ENCODE measurements around the gene SP1.
A peak's percentile ranks its signal among the peaks of the same experiment; 100 is the strongest.
"Not testable (repeated sequence)": the region's sequence is repeated elsewhere in the genome, so short reads cannot be mapped to it uniquely, and the experiment has no call there.

The SP1 gene

DNA sequence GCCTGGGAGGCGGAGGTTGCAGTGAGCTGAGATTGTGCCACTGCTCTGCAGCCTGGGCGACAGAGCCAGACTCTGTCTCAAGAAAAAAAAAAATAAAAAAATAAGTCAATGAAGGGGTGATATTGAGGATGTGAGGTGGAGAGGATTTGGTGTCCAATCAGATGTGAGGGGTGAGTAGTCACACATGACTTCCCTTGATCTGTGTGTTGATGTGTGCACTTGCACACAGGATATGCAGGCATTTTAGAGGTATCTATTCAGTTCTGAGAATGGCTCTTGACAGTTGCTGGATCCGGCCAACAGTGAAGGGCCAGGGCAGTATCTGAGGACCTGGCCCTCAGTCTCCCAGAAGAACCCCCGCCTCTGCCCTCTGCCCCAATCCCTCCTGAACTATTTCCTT lies 36.0 kb upstream of the SP1 start:
- H3K36me3 ChIP-seq (ENCODE audit: insufficient read depth, low read length), result no peaks in the 10 kb centered on the region
- no peaks in the 10 kb centered on the region for H3K9me3 ChIP-seq (ENCODE audit: low read length)
- H3K4me3 ChIP-seq (ENCODE audit: low read depth in 1 of 2, low read length in 2 of 2), result peak overlapping the region in 1 of 2 donors; percentile 49
- H3K27me3 ChIP-seq (ENCODE audit: control insufficient read depth in 1 of 2, insufficient read depth in 2 of 2, low read length in 2 of 2), result peaks cover 0 to 1% of the 10 kb centered on the region in 2 donors
- no peak overlapping the region for H3K9ac ChIP-seq (ENCODE audit: low read length)
- peaks cover 9% of the 10 kb centered on the region for H3K4me1 ChIP-seq (ENCODE audit: insufficient read depth, low read length)
- H3K27ac ChIP-seq (ENCODE audit: low read depth, low read length), result no peak overlapping the region

DNA sequence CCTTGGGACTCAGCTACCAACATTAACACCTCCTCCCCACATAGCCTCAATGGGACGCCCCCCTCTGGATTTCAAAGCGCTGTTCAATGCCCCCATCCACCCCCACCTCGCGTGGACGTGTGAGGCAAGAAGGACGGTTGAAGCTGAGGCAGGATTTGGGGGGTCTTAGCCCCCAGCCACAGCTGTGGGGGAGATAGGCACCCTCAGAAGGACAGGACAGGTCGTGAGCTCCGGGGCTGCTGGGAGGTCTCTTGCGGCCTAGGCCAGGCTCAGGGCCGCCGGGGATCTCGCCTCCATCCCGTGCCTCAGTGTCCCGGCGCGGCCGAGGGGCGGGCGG lies 35.5 kb upstream of the SP1 start:
- H3K4me3 ChIP-seq (ENCODE audit: low read depth in 1 of 2, low read length in 2 of 2), result peak overlapping the region; percentile 34 to 49
- no peak overlapping the region for H3K9ac ChIP-seq (ENCODE audit: low read length)
- H3K36me3 ChIP-seq (ENCODE audit: insufficient read depth, low read length), result no peaks in the 10 kb centered on the region
- peak overlapping the region; percentile 49 for H3K27ac ChIP-seq (ENCODE audit: low read depth, low read length)
- H3K9me3 ChIP-seq (ENCODE audit: low read length), result no peaks in the 10 kb centered on the region
- peaks cover 9% of the 10 kb centered on the region for H3K4me1 ChIP-seq (ENCODE audit: insufficient read depth, low read length)
- no peaks in the 10 kb centered on the region for H3K27me3 ChIP-seq (ENCODE audit: control insufficient read depth in 1 of 2, insufficient read depth in 2 of 2, low read length in 2 of 2)

DNA sequence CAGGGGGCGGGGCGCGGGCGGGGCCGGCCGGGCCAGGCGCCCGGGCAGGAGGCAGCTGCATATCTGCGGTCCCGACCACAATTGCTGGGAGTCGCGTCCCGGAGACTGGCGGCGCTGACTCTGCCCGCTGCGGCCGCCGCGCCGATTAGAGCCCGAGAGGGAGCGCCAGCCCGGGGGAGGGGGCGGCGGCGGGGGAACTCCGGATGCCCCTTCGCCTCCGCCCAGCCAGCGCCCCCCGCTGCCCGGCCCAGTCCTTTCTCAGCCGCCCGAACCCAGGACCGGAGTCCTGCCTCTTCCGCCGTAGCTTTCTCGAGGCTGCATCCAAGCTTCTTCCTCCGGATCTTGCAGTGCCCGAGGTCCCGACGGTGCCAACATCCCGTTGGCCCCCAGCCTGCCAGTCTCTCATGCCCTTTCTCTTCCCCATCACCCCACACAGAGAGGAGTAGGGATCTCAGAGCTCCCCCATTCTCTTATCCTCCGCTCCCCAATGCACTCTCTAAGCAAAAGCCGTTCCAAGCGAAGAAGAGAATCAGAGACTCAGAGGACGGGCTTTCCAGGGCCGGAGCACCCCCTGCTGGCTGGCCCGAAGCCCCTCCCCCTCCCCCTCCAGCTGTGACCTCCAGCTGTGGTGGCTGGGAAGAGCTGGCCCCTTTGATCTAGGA lies 35.0 kb upstream of the SP1 start:
- H3K9ac ChIP-seq (ENCODE audit: low read length), result peak overlapping the region; percentile 36
- peak overlapping the region; percentile 95 for H3K27ac ChIP-seq (ENCODE audit: low read depth, low read length)
- H3K4me1 ChIP-seq (ENCODE audit: insufficient read depth, low read length), result peaks cover 9% of the 10 kb centered on the region
- no peaks in the 10 kb centered on the region for H3K27me3 ChIP-seq (ENCODE audit: control insufficient read depth in 1 of 2, insufficient read depth in 2 of 2, low read length in 2 of 2)
- peak overlapping the region; percentile 53 to 88 for H3K4me3 ChIP-seq (ENCODE audit: low read depth in 1 of 2, low read length in 2 of 2)
- H3K36me3 ChIP-seq (ENCODE audit: insufficient read depth, low read length), result no peaks in the 10 kb centered on the region
- H3K9me3 ChIP-seq (ENCODE audit: low read length), result no peaks in the 10 kb centered on the region

DNA sequence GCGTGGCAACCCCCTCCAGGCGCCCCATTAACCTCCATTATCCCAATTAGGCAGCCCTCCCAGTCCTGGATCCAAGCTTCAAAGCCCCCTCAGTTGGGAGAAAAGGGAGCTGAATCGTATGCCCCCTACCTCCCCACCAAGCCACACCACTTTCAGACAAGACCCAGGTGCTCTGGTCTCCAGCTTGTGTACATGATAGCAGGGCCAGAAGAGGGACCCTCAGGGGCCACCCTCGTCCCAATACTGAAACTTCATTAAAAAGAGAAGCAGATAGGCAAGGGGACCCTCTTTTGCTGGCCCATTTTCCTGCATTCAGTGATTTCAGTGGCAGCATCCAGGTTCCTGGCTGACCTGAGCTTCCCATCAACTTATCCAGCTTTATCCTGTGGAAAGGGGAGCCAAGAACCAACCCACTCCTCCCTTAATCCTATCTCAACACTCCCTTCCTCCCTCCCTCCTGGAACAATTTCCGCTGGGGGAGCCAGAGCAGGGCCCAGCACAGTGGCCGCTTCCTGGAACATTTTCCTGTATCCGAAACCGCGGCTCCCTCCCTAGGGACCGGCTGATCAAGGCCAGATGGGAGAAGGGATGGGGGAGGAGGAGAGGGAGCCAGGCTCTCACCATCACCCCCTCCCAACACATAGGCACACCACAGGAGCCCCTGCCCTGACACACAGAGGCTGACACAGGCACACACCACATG lies 34.3 kb upstream of the SP1 start:
- Histone ChIP-seq H3K27me3 (ENCODE audit: control insufficient read depth in 1 of 2, insufficient read depth in 2 of 2, low read length in 2 of 2) (no peaks in the 10 kb centered on the region), H3K9ac (ENCODE audit: low read length) (no peak overlapping the region), H3K36me3 (ENCODE audit: insufficient read depth, low read length) (no peaks in the 10 kb centered on the region), H3K27ac (ENCODE audit: low read depth, low read length) (peak overlapping the region; percentile 95), H3K4me3 (ENCODE audit: low read depth in 1 of 2, low read length in 2 of 2) (no peak overlapping the region), H3K4me1 (ENCODE audit: insufficient read depth, low read length) (peaks cover 9% of the 10 kb centered on the region), H3K9me3 (ENCODE audit: low read length) (no peaks in the 10 kb centered on the region)

DNA sequence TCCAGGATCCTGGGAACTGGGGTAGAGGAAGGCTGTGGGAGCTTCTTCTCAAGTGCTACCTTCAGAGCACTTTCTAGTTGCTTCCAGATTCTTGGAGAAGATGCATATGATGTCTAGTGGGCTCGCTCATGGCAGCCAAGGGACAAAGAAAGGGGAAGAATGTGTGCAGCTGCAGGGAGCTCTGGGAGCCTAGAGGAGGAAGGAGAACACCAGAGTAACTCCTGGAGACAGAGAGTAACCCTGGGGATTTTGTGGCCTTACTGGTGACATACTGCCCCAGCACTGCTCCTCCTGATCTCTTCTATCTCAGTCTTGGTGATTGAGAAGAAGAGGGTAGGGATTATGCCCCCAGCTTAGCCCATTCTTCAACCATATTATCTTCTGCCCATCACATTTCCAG lies 33.5 kb upstream of the SP1 start:
- H3K36me3 ChIP-seq (ENCODE audit: insufficient read depth, low read length), result no peaks in the 10 kb centered on the region
- no peak overlapping the region for H3K9ac ChIP-seq (ENCODE audit: low read length)
- H3K27me3 ChIP-seq (ENCODE audit: control insufficient read depth in 1 of 2, insufficient read depth in 2 of 2, low read length in 2 of 2), result no peaks in the 10 kb centered on the region
- H3K27ac ChIP-seq (ENCODE audit: low read depth, low read length), result no peak overlapping the region
- H3K4me1 ChIP-seq (ENCODE audit: insufficient read depth, low read length), result peaks cover 9% of the 10 kb centered on the region
- no peaks in the 10 kb centered on the region for H3K9me3 ChIP-seq (ENCODE audit: low read length)
- H3K4me3 ChIP-seq (ENCODE audit: low read depth in 1 of 2, low read length in 2 of 2), result no peak overlapping the region

DNA sequence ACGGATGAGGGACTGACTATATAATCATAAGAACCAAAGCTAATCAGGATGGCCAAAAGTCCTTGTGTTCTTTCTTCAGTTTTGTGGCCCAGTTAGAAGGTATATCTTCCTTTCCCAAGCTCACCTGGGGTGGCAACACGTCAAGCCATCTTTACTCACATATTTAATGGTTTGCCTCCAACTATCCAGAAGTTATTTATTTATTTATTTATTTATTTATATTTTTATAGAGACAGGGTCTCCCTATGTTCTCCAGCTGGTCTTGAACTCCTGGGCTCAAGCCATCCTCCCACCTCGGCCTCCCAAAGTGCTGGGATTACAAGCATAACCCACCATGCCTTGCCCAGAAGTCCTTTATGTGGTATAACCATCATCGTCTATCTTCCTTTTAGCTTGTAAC lies 32.1 kb upstream of the SP1 start:
- H3K27me3 ChIP-seq (ENCODE audit: control insufficient read depth in 1 of 2, insufficient read depth in 2 of 2, low read length in 2 of 2), result no peaks in the 10 kb centered on the region
- no peak overlapping the region for H3K27ac ChIP-seq (ENCODE audit: low read depth, low read length)
- H3K9ac ChIP-seq (ENCODE audit: low read length), result no peak overlapping the region
- no peaks in the 10 kb centered on the region for H3K9me3 ChIP-seq (ENCODE audit: low read length)
- H3K36me3 ChIP-seq (ENCODE audit: insufficient read depth, low read length), result no peaks in the 10 kb centered on the region
- H3K4me3 ChIP-seq (ENCODE audit: low read depth in 1 of 2, low read length in 2 of 2), result no peak overlapping the region
- peaks cover 14% of the 10 kb centered on the region for H3K4me1 ChIP-seq (ENCODE audit: insufficient read depth, low read length)

DNA sequence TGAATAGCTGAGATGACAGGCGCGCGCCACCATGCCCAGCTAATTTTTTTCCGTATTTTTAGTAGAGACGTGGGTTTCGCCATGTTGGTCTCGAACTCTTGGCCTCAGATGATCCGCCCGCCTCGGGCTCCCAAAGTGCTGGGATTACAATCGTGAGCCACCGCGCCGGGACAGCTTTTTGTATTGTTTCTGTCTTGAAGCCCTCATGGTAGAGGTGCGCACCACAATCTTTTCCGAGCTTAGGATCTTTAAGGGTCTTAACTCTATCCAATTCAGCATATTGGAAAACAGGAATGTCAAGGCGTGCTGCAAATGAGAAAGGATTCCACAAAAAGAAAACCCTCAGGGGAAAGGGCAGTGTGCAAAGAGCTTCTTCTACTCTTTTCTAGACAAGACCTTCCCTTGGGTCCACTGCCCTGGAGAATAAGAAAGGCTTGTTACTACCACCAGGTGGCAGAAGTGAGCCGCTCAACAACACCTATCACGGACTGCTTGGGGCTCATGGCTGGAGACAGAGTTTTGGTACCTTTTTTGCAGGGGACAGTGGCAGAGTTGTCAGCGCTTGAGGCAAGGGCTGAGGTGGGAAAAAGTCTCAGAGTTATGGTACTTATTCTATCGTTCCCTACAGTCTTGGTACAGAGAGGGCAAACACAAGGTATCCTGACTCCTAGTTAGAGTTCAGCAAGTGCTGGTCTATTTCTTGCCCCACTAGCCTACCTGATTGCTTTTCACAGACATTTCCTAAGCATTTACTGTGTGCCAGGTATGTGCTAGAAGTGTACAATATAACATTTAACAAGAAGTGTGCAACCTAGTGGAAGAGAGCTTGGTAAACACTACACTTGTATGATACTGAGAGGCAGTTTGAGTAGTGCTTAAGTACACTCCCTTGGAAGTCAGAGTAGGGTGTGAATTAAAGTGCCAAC lies 27.4 kb upstream of the SP1 start:
- Histone ChIP-seq H3K4me1 (ENCODE audit: insufficient read depth, low read length) (peaks cover 8% of the 10 kb centered on the region), H3K9me3 (ENCODE audit: low read length) (no peaks in the 10 kb centered on the region), H3K27ac (ENCODE audit: low read depth, low read length) (no peak overlapping the region), H3K9ac (ENCODE audit: low read length) (no peak overlapping the region), H3K4me3 (ENCODE audit: low read depth in 1 of 2, low read length in 2 of 2) (no peak overlapping the region), H3K27me3 (ENCODE audit: control insufficient read depth in 1 of 2, insufficient read depth in 2 of 2, low read length in 2 of 2) (no peaks in the 10 kb centered on the region), H3K36me3 (ENCODE audit: insufficient read depth, low read length) (no peaks in the 10 kb centered on the region)

DNA sequence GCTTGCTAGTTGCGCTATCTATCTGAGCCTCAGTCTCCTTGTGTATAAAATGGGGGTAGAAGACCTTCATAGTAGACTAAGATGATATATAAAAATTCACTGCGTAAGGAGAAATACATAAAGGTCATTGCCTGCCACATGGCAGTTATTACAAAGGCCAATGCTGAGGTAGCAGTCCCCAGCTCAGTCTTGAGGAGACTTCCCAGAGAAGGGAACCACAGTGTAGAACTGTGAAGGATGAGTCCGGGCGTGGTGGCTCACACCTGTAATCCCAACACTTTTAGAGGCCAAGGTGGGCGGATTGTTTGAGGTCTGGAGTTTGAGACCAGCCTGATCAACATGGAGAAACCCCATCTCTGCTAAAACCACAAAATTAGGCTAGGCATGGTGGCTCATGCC lies 26.7 kb upstream of the SP1 start:
- peaks cover 8% of the 10 kb centered on the region for H3K4me1 ChIP-seq (ENCODE audit: insufficient read depth, low read length)
- H3K4me3 ChIP-seq (ENCODE audit: low read depth in 1 of 2, low read length in 2 of 2), result no peak overlapping the region
- H3K9me3 ChIP-seq (ENCODE audit: low read length), result no peaks in the 10 kb centered on the region
- no peak overlapping the region for H3K9ac ChIP-seq (ENCODE audit: low read length)
- no peaks in the 10 kb centered on the region for H3K36me3 ChIP-seq (ENCODE audit: insufficient read depth, low read length)
- H3K27ac ChIP-seq (ENCODE audit: low read depth, low read length), result no peak overlapping the region
- H3K27me3 ChIP-seq (ENCODE audit: control insufficient read depth in 1 of 2, insufficient read depth in 2 of 2, low read length in 2 of 2), result no peaks in the 10 kb centered on the region

DNA sequence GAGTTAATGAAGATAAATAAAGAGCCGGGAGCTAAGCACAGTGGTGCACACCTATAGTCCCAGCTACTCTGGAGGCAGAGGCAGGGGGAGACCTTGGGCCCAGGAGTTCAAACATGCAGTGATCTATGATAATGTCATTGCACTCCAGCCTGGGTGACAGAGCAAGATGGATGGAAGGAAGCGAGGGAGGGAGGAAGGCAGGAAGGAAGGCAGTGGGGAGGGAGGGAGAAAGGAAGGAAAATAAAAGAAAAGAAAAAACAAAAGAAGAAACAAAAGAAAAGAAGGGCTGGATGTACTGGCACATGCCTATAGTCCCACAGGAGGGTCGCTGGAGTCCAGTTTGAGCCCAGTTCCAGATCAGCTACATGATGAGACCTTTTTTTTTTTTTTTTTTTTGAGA lies 24.9 kb upstream of the SP1 start:
- Histone ChIP-seq H3K36me3 (ENCODE audit: insufficient read depth, low read length) (no peaks in the 10 kb centered on the region), H3K4me3 (ENCODE audit: low read depth in 1 of 2, low read length in 2 of 2) (no peak overlapping the region)

DNA sequence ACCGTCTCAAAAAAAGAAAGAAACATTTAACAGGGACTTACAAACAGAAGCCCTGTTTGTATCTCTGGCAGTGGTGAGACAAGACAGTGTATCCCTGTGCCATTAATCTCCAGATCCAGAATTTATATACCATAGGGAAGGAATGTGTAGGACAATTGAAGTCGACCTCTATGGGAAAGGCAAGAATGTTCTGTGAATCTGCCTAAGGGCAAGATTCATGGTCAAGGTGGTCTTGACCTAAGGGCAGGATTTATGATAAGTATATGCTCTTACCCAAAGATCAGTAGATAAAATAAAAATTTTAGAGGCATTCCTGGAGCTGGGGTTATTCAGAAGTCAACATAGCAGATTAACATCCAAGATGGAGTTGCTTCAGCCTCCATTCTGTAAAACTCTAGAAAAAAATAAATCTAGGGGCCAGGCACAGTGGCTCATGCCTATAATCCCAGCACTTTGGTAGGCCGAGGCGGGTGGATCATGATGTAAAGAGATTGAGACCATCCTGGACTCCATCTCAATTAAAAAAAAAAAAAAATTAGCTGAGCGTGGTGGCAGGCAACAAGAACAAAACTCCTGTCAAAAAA lies 21.0 kb upstream of the SP1 start:
- H3K9ac ChIP-seq (ENCODE audit: low read length), result no peak overlapping the region
- H3K4me3 ChIP-seq (ENCODE audit: low read depth in 1 of 2, low read length in 2 of 2), result no peak overlapping the region
- H3K36me3 ChIP-seq (ENCODE audit: insufficient read depth, low read length), result no peaks in the 10 kb centered on the region
- no peaks in the 10 kb centered on the region for H3K27me3 ChIP-seq (ENCODE audit: control insufficient read depth in 1 of 2, insufficient read depth in 2 of 2, low read length in 2 of 2)
- H3K27ac ChIP-seq (ENCODE audit: low read depth, low read length), result no peak overlapping the region
- H3K4me1 ChIP-seq (ENCODE audit: insufficient read depth, low read length), result no peaks in the 10 kb centered on the region
- H3K9me3 ChIP-seq (ENCODE audit: low read length), result no peaks in the 10 kb centered on the region

More for the DNA sequence above, 24.9 kb upstream of the SP1 start:
- no peak overlapping the region for H3K9ac ChIP-seq (ENCODE audit: low read length)
- no peaks in the 10 kb centered on the region for H3K27me3 ChIP-seq (ENCODE audit: control insufficient read depth in 1 of 2, insufficient read depth in 2 of 2, low read length in 2 of 2)
- H3K4me1 ChIP-seq (ENCODE audit: insufficient read depth, low read length), result peaks cover 8% of the 10 kb centered on the region
- no peaks in the 10 kb centered on the region for H3K9me3 ChIP-seq (ENCODE audit: low read length)
- H3K27ac ChIP-seq (ENCODE audit: low read depth, low read length), result no peak overlapping the region

DNA sequence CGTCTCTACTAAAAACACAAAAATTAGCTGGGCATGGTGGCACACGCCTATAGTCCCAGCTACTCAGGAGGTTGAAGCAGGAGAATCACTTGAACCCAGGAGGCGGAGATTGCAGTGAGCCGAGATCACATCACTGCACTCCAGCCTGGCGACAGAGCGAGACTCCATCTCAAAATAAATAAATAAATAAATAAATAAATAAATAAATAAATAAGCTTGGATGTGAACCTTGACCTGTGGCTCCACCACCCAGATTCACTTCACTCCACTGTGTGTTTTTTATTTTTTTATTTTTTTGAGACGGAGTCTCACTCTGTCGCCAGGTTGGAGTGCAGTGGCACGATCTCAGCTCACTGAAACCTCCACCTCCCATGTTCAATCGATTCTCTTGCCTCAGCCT lies 18.3 kb upstream of the SP1 start:
- H3K27me3 ChIP-seq (ENCODE audit: control insufficient read depth in 1 of 2, insufficient read depth in 2 of 2, low read length in 2 of 2); H3K4me1 ChIP-seq (ENCODE audit: insufficient read depth, low read length); H3K4me3 ChIP-seq (ENCODE audit: low read depth in 1 of 2, low read length in 2 of 2); H3K27ac ChIP-seq (ENCODE audit: low read depth, low read length); H3K9ac ChIP-seq (ENCODE audit: low read length); H3K9me3 ChIP-seq (ENCODE audit: low read length); H3K36me3 ChIP-seq (ENCODE audit: insufficient read depth, low read length): not testable (repeated sequence)

Measured in muscle layer of colon (tissue), 2 donors.